ENCODE data around the gene WIPF3. TPM values are rescaled to one million over a fixed set of nuclear protein-coding genes. Genes with fewer than 3 reads are reported as not detected.

Gene WIPF3
- total RNA-seq, 1 experiment from 2014 or later, result 2.0 TPM

- Histone ChIP-seq H3K9me3 (ENCODE audit: control insufficient read depth, insufficient read depth, low read depth, low read length) (no peaks in the 10 kb centered on the region), H3K4me1 (ENCODE audit: control insufficient read depth, insufficient read depth, low read length) (no peaks in the 10 kb centered on the region), H3K36me3 (ENCODE audit: control insufficient read depth, insufficient read depth, low read length) (no peaks in the 10 kb centered on the region), H3K4me3 (ENCODE audit: low read depth in 2 of 2, low read length in 2 of 2) (no peak overlapping the region), H3K27ac (ENCODE audit: low read length) (no peak overlapping the region), H3K27me3 (ENCODE audit: control insufficient read depth, insufficient read depth, low read length) (peaks cover 6% of the 10 kb centered on the region; the same call in 1 of the 2 replicates)
- POLR2A ChIA-PET, result no interaction called here
- in situ Hi-C loops (cut with HindIII; ENCODE audit: low pct_unique_long_range_greater_than_20kb, low sequenced_read_pairs) (no loop called here), intact Hi-C loops (cut with micrococcal nuclease; ENCODE audit: unreplicated experiment) (no loop called here)
- ATAC-seq, result no peak
- BruUV-seq (replicated peaks), result no TSS peak
- CTCF ChIA-PET, result no interaction called here
- DNase-seq (ENCODE audit: low read depth, low spot score), result no peak
- peak; percentile 36 for TF ChIP-seq CTCF (IDR thresholded peaks at IDR 0.05)
- no peak for TF ChIP-seq TCF7L2 (IDR thresholded peaks at IDR 0.05; ENCODE audit: low read depth, low read length)
- TF ChIP-seq POLR2AphosphoS5 (IDR thresholded peaks at IDR 0.05; ENCODE audit: low read depth, low read length), result no peak
- no peak for TF ChIP-seq SIN3A (IDR thresholded peaks at IDR 0.05; ENCODE audit: borderline replicate concordance, insufficient read depth, low read depth, low read length)
- TF ChIP-seq REST (IDR thresholded peaks at IDR 0.05; ENCODE audit: insufficient read depth in 1 of 2, low read depth in 2 of 2, low read length in 1 of 2), result no peak
Measured at GRCh38 chr7:29764227-29764626, 42.1 kb upstream of the WIPF3 start.

DNA sequence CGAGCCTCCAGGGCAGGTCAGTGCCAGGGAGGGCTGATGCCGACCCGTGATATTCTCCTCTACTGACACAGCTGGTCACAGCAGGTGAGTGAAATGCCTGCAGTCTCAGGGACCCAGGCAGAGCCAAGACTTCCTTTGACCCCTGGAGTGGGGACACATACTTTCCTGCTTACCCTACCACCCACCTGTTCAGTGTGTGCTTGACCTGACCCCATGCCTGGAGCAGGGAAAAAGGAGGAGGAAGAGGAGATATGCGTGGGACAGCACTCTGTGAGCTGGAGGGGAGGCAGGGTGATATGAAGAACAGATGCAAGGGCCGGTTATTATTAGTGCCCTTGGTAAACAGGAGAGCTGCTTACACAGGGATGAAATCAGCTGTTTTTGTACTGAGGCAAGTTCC is 40.8 kb upstream of the WIPF3 start:
- no TSS peak for BruUV-seq (replicated peaks)
- no peak for TF ChIP-seq REST (IDR thresholded peaks at IDR 0.05; ENCODE audit: insufficient read depth in 1 of 2, low read depth in 2 of 2, low read length in 1 of 2)
- TF ChIP-seq CTCF (IDR thresholded peaks at IDR 0.05), result no peak
- TF ChIP-seq SIN3A (IDR thresholded peaks at IDR 0.05; ENCODE audit: borderline replicate concordance, insufficient read depth, low read depth, low read length), result no peak
- TF ChIP-seq POLR2AphosphoS5 (IDR thresholded peaks at IDR 0.05; ENCODE audit: low read depth, low read length), result no peak
- TF ChIP-seq TCF7L2 (IDR thresholded peaks at IDR 0.05; ENCODE audit: low read depth, low read length), result no peak
- Histone ChIP-seq H3K4me1 (ENCODE audit: control insufficient read depth, insufficient read depth, low read length) (no peaks in the 10 kb centered on the region), H3K9me3 (ENCODE audit: control insufficient read depth, insufficient read depth, low read depth, low read length) (no peaks in the 10 kb centered on the region), H3K4me3 (ENCODE audit: low read depth in 2 of 2, low read length in 2 of 2) (no peak overlapping the region), H3K27ac (ENCODE audit: low read length) (no peak overlapping the region), H3K36me3 (ENCODE audit: control insufficient read depth, insufficient read depth, low read length) (no peaks in the 10 kb centered on the region), H3K27me3 (ENCODE audit: control insufficient read depth, insufficient read depth, low read length) (peaks cover 6% of the 10 kb centered on the region; the same call in 1 of the 2 replicates)
- ChIA-PET POLR2A (no interaction called here), CTCF (no interaction called here)
- in situ Hi-C loops (cut with HindIII; ENCODE audit: low pct_unique_long_range_greater_than_20kb, low sequenced_read_pairs) (no loop called here), intact Hi-C loops (cut with micrococcal nuclease; ENCODE audit: unreplicated experiment) (no loop called here)
- DNase-seq (ENCODE audit: low read depth, low spot score), result no peak
- no peak for ATAC-seq
